K562 (cell line): ENCODE results near the gene TFCP2. TPM values are rescaled to one million over a fixed set of nuclear protein-coding genes. Genes with fewer than 3 reads are reported as not detected.

Experiments
- ARID3A ChIP-seq: IDR thresholded peaks from 2 replicates; pipeline ENCODE4 v1.6.1; 2012; ENCODE audit warnings: low read depth, low read length, improper control_type of control experiment, borderline replicate concordance
- ARNT ChIP-seq, 2 experiments: fragments of 450-650 bp; IDR thresholded peaks; 2 replicates each; pipeline ENCODE4 v1.6.1; 2016; ENCODE audit warnings: mild to moderate bottlenecking in 1 of 2
- CEBPG ChIP-seq, 3 experiments: fragments of 200-800 bp in 1 of 3; sonication (Bioruptor generic) in 1 of 3; sonication (generic) in 1 of 3; formaldehyde crosslinking in 1 of 3; IDR thresholded peaks in 2 of 3; conservative IDR thresholded peaks in 1 of 3; 2 replicates each; pipeline versions ENCODE4 v1.6.1 to v1.8.0; 2016 to 2022; ENCODE audit warnings: missing compliant biosample characterization in 2 of 3, missing genetic modification characterization in 2 of 3, mild to moderate bottlenecking in 1 of 3, missing genetic modification reagents in 1 of 3
- CHCHD3 ChIP-seq: fragments of 250-450 bp; sonication (Bioruptor Pico); IDR thresholded peaks from 2 replicates; pipeline ENCODE4 v2.1.2; 2022; ENCODE audit warnings: mild to moderate bottlenecking
- ELF2 ChIP-seq: fragments of 250-450 bp; sonication (Bioruptor Pico); IDR thresholded peaks from 2 replicates; pipeline ENCODE4 v1.5.0; 2021; ENCODE audit warnings: mild to moderate bottlenecking
- HMGN3 ChIP-seq: IDR thresholded peaks from 2 replicates; pipeline ENCODE4 v1.6.1; 2011; ENCODE audit warnings: borderline replicate concordance, low read depth, mild to moderate bottlenecking, mixed read lengths, low read length; ENCODE audit not compliant: insufficient read length; ENCODE audit errors: extremely low read depth
- JUN ChIP-seq, 2 experiments: sonication (generic) in 1 of 2; formaldehyde crosslinking in 1 of 2; IDR thresholded peaks; 2 replicates each; pipeline versions ENCODE4 v1.6.1 to v1.8.0; 2012 to 2022; ENCODE audit warnings: borderline replicate concordance in 2 of 2, mild to moderate bottlenecking in 2 of 2, improper control_type of control experiment in 1 of 2, low read depth in 1 of 2, low read length in 1 of 2, missing genetic modification reagents in 1 of 2
- MBD1 ChIP-seq: fragments of 250-450 bp; sonication (Bioruptor Pico); IDR thresholded peaks from 2 replicates; pipeline ENCODE4 v1.8.0; 2022; ENCODE audit warnings: inconsistent platforms
- RBBP5 ChIP-seq: fragments of 200-600 bp; sonication (generic); IDR thresholded peaks from 2 replicates; pipeline ENCODE4 v1.6.1; 2012; ENCODE audit warnings: borderline replicate concordance, mild to moderate bottlenecking, low read length, control low read depth, inconsistent platforms; ENCODE audit not compliant: insufficient read depth, poor library complexity, severe bottlenecking
- SRSF9 ChIP-seq: fragments of 200-400 bp; formaldehyde crosslinking; IDR thresholded peaks from 2 replicates; pipeline ENCODE4 v1.6.1; 2017; ENCODE audit warnings: low read depth, low read length, borderline replicate concordance
- ZNF592 ChIP-seq: fragments of 450-650 bp; IDR thresholded peaks from 2 replicates; pipeline ENCODE4 v1.6.1; 2017; ENCODE audit warnings: antibody characterized with exemption, mild to moderate bottlenecking
- ZNF75A ChIP-seq: fragments of 450-650 bp; formaldehyde crosslinking; IDR thresholded peaks from 2 replicates; pipeline ENCODE4 v1.4.0; 2020; ENCODE audit warnings: mild to moderate bottlenecking
- ZNF79 ChIP-seq: fragments of 250-450 bp; sonication (Bioruptor Pico); IDR thresholded peaks from 2 replicates; pipeline ENCODE4 v1.4.0; 2020; ENCODE audit warnings: low read depth, mild to moderate bottlenecking, moderate library complexity
- ZZZ3 ChIP-seq: fragments of 450-650 bp; IDR thresholded peaks from 2 replicates; pipeline ENCODE4 v1.6.1; 2016; ENCODE audit warnings: antibody characterized with exemption, mild to moderate bottlenecking, moderate library complexity
- polyA plus RNA-seq, 8 experiments: library from polyadenylated mRNA; depleted of rRNA in 4 of 8; stranded (reverse) in 5 of 8; unstranded in 3 of 8; fragments of >200 nt; fragmentation: Nextera tagmentation in 2 of 8; fragmentation: Illumina TruSeq in 1 of 8; extraction: Ambion mirVana in 2 of 8; extraction: Trizol in 1 of 8; gene quantifications; 2 replicates each; pipeline versions ENCODE4 v1.2.1 to v1.2.3, GENCODE V29; 2011 to 2014; ENCODE audit warnings: inconsistent platforms in 1 of 8, missing spikeins in 1 of 8
- total RNA-seq, 7 experiments: library from RNA; depleted of rRNA in 6 of 7; stranded (reverse); fragments of >200 nt in 6 of 7; fragmentation: Illumina TruSeq in 2 of 7; extraction: Trizol in 2 of 7; gene quantifications; 2 replicates each; pipeline versions ENCODE4 v1.2.1 to v1.2.3, GENCODE V29; 2011 to 2021; ENCODE audit warnings: low replicate concordance in 1 of 7
- TF ChIP-seq, protein P1 (sequence below): fragments of 250-450 bp; sonication (Bioruptor Pico); IDR thresholded peaks from 2 replicates; pipeline ENCODE4 v1.4.0; 2020

The TFCP2 gene
- total and polyA plus RNA-seq, 9 of the 15 experiments (the other 6 are each of a cell fraction or from before 2014, with no cell fraction given) = 8.0 to 38.9 (median 19.3) TPM

DNA sequence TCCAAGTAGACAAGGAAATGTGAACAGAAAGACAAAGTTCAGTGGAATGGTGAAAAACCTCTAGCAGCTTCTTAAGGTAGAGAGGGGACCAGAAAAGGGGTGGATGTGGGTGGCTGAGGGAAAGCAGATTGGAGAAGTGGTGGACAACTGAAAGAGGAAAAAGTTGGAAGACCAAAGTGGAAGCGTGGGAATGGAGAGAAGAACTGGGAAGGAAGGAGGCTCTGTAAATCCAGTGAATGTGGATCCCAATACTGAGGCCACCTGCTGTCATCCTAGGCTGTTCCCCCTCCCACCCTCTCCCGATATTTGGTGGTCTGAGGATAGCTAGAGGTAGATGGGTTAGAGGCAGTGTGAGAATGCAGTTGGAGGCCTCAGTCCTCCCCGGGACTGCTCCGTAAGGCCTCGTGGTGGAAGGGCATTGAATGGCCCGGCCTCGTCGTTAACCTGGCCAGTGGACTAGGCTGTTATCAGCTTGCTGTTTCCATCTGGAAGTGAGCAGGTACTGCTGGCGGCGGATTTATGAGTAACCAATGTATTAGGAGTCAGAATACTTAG is 45.7 kb upstream of the TFCP2 start (continued):
- TF ChIP-seq MBD1 (no peak), ZNF592 (peak; percentile 73), ZNF75A (CRISPR knock-in tag) (no peak), ELF2 (no peak), RBBP5 (no peak), HMGN3 (no peak), ZNF79 (CRISPR knock-in tag) (no peak), CHCHD3 (CRISPR knock-in tag) (no peak), ARID3A (no peak), ARNT (IDR thresholded peaks at IDR 0.05) (no peak), CEBPG (CRISPR knock-in tag; IDR thresholded peaks at IDR 0.05) (no peak), CEBPG (tag; conservative IDR thresholded peaks at IDR 0.05 in 1 of 2, IDR thresholded peaks at IDR 0.05 in 1 of 2) (no peak), JUN (IDR thresholded peaks at IDR 0.05; ENCODE audit: borderline replicate concordance, low read depth, low read length) (no peak), JUN (CRISPR knock-in tag; IDR thresholded peaks at IDR 0.05; ENCODE audit: borderline replicate concordance) (no peak), SRSF9 (no peak), ZZZ3 (no peak)
- TF ChIP-seq, protein P1, sequence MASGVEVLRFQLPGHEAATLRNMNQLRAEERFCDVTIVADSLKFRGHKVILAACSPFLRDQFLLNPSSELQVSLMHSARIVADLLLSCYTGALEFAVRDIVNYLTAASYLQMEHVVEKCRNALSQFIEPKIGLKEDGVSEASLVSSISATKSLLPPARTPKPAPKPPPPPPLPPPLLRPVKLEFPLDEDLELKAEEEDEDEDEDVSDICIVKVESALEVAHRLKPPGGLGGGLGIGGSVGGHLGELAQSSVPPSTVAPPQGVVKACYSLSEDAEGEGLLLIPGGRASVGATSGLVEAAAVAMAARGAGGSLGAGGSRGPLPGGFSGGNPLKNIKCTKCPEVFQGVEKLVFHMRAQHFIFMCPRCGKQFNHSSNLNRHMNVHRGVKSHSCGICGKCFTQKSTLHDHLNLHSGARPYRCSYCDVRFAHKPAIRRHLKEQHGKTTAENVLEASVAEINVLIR (CRISPR knock-in tag) = no peak
